Effector memory CD4-positive, alpha-beta T cell (primary cell): Measurements from ENCODE around the gene CHD9NB.
"Not testable (repeated sequence)": the region's sequence is repeated elsewhere in the genome, so short reads cannot be mapped to it uniquely, and the experiment has no call there.

Source experiments
- DNase-seq, 3 donors: peaks; one replicate each; pipeline ENCODE4 v3.0.0-alpha.2; 2020
- H3K27ac ChIP-seq: 2 replicates; pipeline ENCODE4 v1.7.0; 2013; ENCODE audit warnings: mild to moderate bottlenecking, low read length, moderate library complexity; ENCODE audit not compliant: insufficient read depth, poor library complexity, severe bottlenecking
- H3K27me3 ChIP-seq: replicated peaks from 2 replicates; pipeline ENCODE4 v1.7.0; 2013; ENCODE audit warnings: mild to moderate bottlenecking, low read length; ENCODE audit not compliant: insufficient read depth, control insufficient read depth, poor library complexity, severe bottlenecking
- H3K36me3 ChIP-seq: 2 replicates; pipeline ENCODE4 v1.7.0; 2013; ENCODE audit warnings: mild to moderate bottlenecking, low read length, moderate library complexity; ENCODE audit not compliant: control insufficient read depth, insufficient read depth
- H3K4me1 ChIP-seq: 2 replicates; pipeline ENCODE4 v1.7.0; 2013; ENCODE audit warnings: low read length, mild to moderate bottlenecking; ENCODE audit not compliant: control insufficient read depth, insufficient read depth, poor library complexity, severe bottlenecking
- H3K4me3 ChIP-seq: 2 replicates; pipeline ENCODE4 v1.7.0; 2013; ENCODE audit warnings: low read length, low read depth, mild to moderate bottlenecking; ENCODE audit not compliant: insufficient read depth, poor library complexity, severe bottlenecking
- H3K9me3 ChIP-seq: 2 replicates; pipeline ENCODE4 v1.7.0; 2013; ENCODE audit warnings: mild to moderate bottlenecking, low read length, moderate library complexity; ENCODE audit not compliant: control insufficient read depth

The CHD9NB gene

GRCh38 chr16:53058882-53059281 lies 6.2 kb upstream of the CHD9NB start:
- no peaks in the 10 kb centered on the region for H3K36me3 ChIP-seq
- H3K27me3 ChIP-seq = no peaks in the 10 kb centered on the region
- H3K4me1 ChIP-seq = peaks cover 19% of the 10 kb centered on the region

GRCh38 chr16:53058441-53058840 lies 5.7 kb upstream of the CHD9NB start:
- Histone ChIP-seq H3K4me1 (peaks cover 19% of the 10 kb centered on the region), H3K27ac (no peak overlapping the region), H3K9me3 (no peaks in the 10 kb centered on the region), H3K36me3 (no peaks in the 10 kb centered on the region), H3K4me3 (no peak overlapping the region), H3K27me3 (no peaks in the 10 kb centered on the region)
- DNase-seq = no peak

More at GRCh38 chr16:53058882-53059281, 6.2 kb upstream of the CHD9NB start:
- H3K27ac ChIP-seq = no peak overlapping the region
- H3K9me3 ChIP-seq = no peaks in the 10 kb centered on the region
- no peak for DNase-seq
- no peak overlapping the region for H3K4me3 ChIP-seq

- no peaks in the 10 kb centered on the region for H3K27me3 ChIP-seq
- no peaks in the 10 kb centered on the region for H3K36me3 ChIP-seq
- H3K4me3 ChIP-seq = no peak overlapping the region
- no peaks in the 10 kb centered on the region for H3K9me3 ChIP-seq
- no peak for DNase-seq
- H3K27ac ChIP-seq = no peak overlapping the region
- peaks cover 19% of the 10 kb centered on the region for H3K4me1 ChIP-seq
These were observed 5.0 kb upstream of the CHD9NB start for GRCh38 chr16:53057658-53058057.

- DNase-seq = no peak
- Histone ChIP-seq H3K9me3 (no peaks in the 10 kb centered on the region), H3K36me3 (no peaks in the 10 kb centered on the region), H3K4me3 (no peak overlapping the region), H3K4me1 (peaks cover 13% of the 10 kb centered on the region), H3K27me3 (no peaks in the 10 kb centered on the region), H3K27ac (no peak overlapping the region)
These were observed 3.7 kb upstream of the CHD9NB start for GRCh38 chr16:53056392-53056881.

GRCh38 chr16:53055541-53056391 lies 3.1 kb upstream of the CHD9NB start:
- no peak for DNase-seq
- Histone ChIP-seq H3K9me3 (no peaks in the 10 kb centered on the region), H3K4me1 (peaks cover 13% of the 10 kb centered on the region), H3K36me3 (no peaks in the 10 kb centered on the region), H3K4me3 (peak overlapping the region; percentile 75), H3K27me3 (no peaks in the 10 kb centered on the region), H3K27ac (no peak overlapping the region)

GRCh38 chr16:53054670-53055485 lies 2.2 kb upstream of the CHD9NB start, which contains the start of gene CHD9:
Gene CHD9, plus strand, starts transcription at chr16:53054991. Its CDS starts 101,099 bp downstream, at chr16:53156090.
- H3K27ac ChIP-seq = peak within 1 kb of the TSS; percentile 40
- peak within 1 kb of the TSS; percentile 75 for H3K4me3 ChIP-seq
- DNase-seq = peak; percentile 53 to 62 (median 55)

GRCh38 chr16:53053967-53054669 lies 1.4 kb upstream of the CHD9NB start:
- H3K27ac ChIP-seq = no peak overlapping the region
- H3K36me3 ChIP-seq = no peaks in the 10 kb centered on the region
- no peaks in the 10 kb centered on the region for H3K9me3 ChIP-seq
- no peak for DNase-seq
- peaks cover 13% of the 10 kb centered on the region for H3K4me1 ChIP-seq
- H3K27me3 ChIP-seq = no peaks in the 10 kb centered on the region
- no peak overlapping the region for H3K4me3 ChIP-seq

More at GRCh38 chr16:53054670-53055485, 2.2 kb upstream of the CHD9NB start, which contains the start of gene CHD9:
- no peaks in the 10 kb centered on the region for H3K27me3 ChIP-seq
- peaks cover 13% of the 10 kb centered on the region for H3K4me1 ChIP-seq
- no peaks in the 10 kb centered on the region for H3K36me3 ChIP-seq
- H3K9me3 ChIP-seq = no peaks in the 10 kb centered on the region

GRCh38 chr16:53051255-53051654 lies 1.4 kb downstream of the CHD9NB start:
- not testable (repeated sequence) for H3K4me3 ChIP-seq, DNase-seq, H3K9me3 ChIP-seq, H3K27ac ChIP-seq, H3K27me3 ChIP-seq, H3K36me3 ChIP-seq
- H3K4me1 ChIP-seq = peaks cover 13% of the 10 kb centered on the region

- no peaks in the 10 kb centered on the region for H3K9me3 ChIP-seq
- H3K27me3 ChIP-seq = no peaks in the 10 kb centered on the region
- no peaks in the 10 kb centered on the region for H3K36me3 ChIP-seq
- no peak overlapping the region for H3K27ac ChIP-seq
- no peak for DNase-seq
- no peaks in the 10 kb centered on the region for H3K4me1 ChIP-seq
- H3K4me3 ChIP-seq = no peak overlapping the region
These were observed 4.4 kb downstream of the CHD9NB start for GRCh38 chr16:53048139-53048915.
